Neural progenitor cell (in vitro differentiated cells): ENCODE data around the gene CD300LD.

ENCODE experiments used
- CTCF ChIP-seq: fragments of 200-600 bp; sonication (generic); IDR thresholded peaks from 2 replicates; pipeline ENCODE4 v1.5.1; 2017; ENCODE audit warnings: antibody characterized with exemption, mild to moderate bottlenecking
- EZH2 ChIP-seq: fragments of 200-600 bp; sonication (generic); IDR thresholded peaks from 2 replicates; pipeline ENCODE4 v1.6.1; 2017; ENCODE audit warnings: antibody characterized with exemption, mild to moderate bottlenecking, moderate library complexity

GRCh38 chr17:74554909-74555308, 37.2 kb downstream of the CD300LD start:
- TF ChIP-seq CTCF (no peak), EZH2 (no peak)
